ENCODE data around the gene AKNAD1.

GRCh38 chr1:108826081-108826635, 30.7 kb downstream of the AKNAD1 start:
- TF ChIP-seq USF2 (IDR thresholded peaks at IDR 0.05; ENCODE audit: low read length) (no peak), POLR2A (IDR thresholded peaks at IDR 0.05; ENCODE audit: control extremely low read depth in 1 of 2, low read depth in 2 of 2, low read length in 2 of 2) (no peak), TBP (IDR thresholded peaks at IDR 0.05; ENCODE audit: low read depth, low read length) (no peak), CTCF (IDR thresholded peaks at IDR 0.05; ENCODE audit: control extremely low read depth in 1 of 3, insufficient read depth in 1 of 3, low read depth in 1 of 3, low read length in 3 of 3) (no peak), EZH2 (IDR thresholded peaks at IDR 0.05; ENCODE audit: low read depth, low read length, severe bottlenecking) (no peak)
